Activated CD8-positive, alpha-beta memory T cell treated with anti-CD3 and anti-CD28 coated beads for 24 hours (primary cell): ENCODE data around the gene FBXO33.

Experiments
- DNase-seq: peaks from one replicate; pipeline ENCODE4 v3.0.0-alpha.2; 2020

Gene FBXO33

DNA sequence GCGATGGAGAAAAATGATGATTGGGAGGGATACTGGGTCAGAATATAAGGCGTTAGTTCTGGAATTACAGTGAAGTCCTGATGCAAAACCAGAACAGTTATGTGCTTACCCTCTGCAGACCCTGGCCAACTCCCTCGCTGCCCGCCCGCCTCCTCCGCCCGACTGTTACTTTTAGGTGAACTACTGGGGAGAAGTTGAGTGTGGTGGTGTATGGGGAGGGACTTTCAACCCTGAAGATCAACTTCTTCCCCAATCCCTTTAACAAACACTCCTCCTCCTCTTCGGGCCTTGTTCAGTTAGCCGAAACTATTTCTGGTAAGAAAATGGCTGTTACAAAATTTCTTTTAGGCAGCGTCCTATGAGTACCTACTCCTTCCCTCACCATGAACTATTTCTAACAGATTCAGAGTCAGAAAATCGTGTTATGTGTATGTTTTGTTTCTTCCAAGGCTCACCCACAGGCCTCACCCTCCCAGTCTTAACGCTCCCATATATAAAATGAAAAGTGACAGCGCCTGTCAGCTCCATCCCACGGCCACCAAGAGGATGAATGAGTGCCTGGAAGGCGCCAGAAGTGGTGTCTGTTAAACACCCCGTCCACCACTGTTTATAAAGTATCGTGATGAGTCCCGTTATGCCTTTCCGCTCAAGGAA is 1.3 kb downstream of the FBXO33 start:
- DNase-seq = no peak

DNA sequence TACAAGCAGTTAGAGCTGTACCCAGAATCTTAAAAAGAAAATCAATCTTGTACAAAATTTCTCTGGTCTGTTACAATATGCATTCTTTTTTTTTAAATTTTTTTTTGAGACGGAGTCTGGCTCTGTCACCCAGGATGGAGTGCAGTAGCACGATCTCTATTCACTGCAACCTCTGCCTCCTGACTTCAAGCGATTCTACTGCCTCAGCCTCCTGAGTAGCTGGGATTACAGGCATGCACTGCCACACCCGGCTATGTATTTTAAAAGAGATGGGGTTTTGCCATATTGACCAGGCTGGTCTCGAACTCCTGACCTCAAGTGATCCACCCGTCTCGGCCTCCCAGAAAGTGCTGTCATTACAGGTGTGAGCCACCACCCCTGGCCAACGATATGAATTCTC is 4.1 kb downstream of the FBXO33 start:
- DNase-seq = no peak

DNA sequence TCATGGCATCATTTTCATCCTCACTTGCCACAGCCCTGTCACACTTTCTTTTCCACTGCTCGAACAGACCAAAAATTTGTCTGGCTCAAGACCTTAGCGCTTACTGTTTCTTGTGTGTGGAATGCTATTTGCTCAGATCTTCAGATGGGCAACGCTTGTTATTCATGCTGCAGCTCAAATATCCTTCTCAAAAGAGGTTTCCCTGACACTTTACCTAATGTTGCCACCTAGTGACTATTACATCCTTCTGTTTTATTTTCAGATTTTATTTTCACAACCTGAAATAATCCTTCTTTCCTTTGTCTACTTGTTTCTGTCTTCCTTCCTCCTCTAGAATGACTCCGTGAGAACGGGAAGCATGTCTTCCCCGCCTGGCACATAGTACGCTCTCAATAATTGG is 5.6 kb downstream of the FBXO33 start:
- DNase-seq = no peak

DNA sequence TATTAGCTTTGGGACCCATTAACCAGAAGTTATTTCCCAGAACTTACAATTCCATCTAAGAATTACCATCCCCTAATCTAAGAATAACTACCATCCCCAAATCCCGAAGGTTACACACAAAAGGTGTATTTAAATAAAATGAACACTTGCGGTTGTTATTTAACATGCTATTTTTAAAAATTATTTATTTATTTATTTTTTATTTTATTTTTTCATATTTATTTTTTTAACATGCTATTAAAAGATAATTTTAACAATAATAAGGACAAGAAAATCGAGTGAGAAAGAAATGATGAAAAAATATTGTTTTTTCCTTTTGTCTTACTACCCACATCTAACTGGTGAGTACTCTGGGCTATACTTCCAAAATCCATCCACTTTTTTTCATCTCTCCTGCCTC is 6.3 kb downstream of the FBXO33 start:
- no peak for DNase-seq

DNA sequence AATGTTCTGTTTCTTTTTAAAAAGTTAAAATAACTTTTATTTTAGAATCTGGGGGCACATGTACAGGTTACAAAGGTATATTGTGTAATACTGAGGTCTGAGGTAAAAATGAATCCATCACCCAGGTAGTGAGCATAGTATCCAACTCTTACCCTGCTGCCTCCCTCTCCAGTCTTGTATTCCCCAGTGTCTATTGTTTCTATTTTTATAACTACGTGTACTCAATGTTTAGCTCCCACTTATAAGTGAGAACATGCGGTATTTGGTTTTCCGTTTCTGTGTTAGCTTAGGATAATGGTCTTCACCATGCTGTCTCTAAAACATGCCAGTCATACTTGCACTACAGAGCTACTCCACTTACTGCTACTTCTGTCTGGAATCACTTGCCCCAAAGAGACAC is 8.4 kb downstream of the FBXO33 start:
- no peak for DNase-seq

DNA sequence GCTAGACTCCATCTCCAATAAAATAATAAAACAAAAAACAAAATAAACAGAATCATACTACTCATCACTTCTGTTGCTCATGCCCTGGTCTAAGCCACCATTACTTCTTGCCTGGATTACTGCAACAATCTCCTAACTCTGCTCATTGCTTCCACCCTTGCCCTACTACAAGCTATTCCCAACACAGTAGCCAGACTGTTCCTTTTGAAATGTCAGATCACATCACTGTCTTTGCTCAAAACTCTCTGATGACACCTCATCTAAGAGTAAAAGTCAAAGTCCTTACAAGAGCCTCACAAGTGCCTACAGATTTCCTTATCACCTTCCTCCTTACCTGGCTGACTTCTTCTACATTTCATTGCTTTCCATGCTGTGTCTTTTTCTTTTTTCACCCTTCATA is 10.0 kb downstream of the FBXO33 start:
- no peak for DNase-seq

DNA sequence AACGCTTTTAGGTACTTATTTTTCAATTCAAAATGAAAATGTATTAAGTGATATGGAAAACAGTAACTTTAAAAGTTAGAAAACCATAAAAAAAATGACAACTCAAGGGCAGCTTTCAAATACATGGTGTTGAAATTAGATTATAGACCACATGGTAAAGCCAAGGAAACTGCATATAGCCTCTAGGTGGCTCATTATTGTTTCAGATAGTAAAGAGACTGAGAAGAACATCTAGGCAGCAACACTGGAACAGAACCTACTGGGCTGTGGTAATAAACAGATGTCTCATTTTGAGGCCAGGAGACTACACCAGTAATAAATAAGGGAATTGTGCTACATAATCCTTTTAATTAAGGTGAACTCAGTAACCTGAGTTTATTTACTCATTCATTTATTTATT is 13.0 kb downstream of the FBXO33 start:
- no peak for DNase-seq

DNA sequence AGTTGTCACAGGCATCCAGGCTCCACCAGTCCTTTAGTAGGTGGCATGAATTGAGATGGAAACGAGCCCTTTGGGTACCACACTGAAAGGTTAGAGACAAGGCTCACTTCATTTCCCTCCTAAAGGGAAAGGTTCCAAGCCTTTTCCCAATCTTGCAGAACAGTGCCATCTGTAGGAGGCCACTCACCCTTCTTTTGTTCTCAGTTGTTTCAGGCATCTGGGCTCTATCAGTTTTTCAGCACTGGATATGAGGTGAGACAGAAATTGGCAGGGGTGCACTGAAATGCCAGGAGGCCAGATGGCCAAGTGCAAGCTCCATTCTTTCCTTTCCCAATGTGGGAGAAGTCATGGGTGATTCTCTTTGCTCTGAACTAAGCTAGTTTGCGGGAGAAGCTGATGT is 15.2 kb downstream of the FBXO33 start:
- DNase-seq = no peak

DNA sequence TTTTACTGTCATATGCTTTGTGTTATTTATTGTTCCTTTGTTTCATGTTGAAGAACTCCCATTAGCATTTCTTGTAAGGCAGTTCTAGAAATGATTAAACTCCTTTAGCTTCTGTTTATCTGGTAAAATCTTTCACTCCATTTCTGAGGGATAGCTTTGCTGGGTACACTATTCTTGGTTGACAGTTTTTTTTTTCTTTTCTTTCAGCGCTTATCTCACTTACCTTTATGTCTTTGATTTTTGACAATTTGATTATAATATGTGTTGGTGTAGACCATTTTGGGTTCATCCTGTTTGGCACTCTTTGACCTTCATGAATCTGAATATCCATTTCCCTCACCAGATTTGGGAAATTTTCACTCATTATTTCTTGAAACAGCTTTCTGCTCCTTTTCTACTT is 16.2 kb downstream of the FBXO33 start:
- no peak for DNase-seq

DNA sequence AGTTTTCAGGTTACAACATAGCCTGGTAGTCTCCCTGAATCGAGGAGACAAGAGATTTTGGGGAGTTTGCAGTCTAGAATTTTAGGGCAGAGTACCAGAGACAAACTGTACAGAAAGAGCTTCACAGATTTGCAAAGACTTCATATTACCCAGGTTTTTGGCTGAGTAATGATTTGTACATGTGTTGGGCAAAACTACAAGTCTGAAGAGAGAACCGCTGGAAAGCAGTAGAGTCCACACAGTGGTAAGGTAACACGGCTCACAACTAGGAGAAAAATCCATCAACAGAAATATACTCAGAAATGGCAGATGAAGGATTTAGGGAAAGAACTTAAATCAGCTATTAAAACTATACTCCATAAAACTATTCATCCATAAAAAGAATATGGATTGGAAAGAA is 25.7 kb downstream of the FBXO33 start:
- no peak for DNase-seq

DNA sequence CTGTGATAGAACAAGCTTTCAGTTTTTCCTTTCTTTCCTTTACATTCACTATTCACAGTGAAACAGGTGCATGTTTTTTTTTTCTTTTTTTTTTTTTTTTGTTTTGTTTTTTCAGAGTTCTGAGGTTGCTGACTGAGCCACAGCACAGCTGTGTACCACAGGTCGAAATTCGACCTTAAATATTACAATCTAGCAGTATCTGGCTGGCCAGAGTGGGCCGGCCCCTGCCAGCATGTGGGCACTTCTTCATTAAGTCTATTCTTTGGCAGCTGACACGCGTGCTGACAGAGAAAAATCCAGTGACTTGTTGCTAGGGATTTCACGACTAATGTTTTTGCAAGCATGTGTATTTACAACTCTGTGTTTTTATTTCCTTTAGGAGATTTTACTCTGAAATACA is 33.9 kb downstream of the FBXO33 start:
- no peak for DNase-seq

DNA sequence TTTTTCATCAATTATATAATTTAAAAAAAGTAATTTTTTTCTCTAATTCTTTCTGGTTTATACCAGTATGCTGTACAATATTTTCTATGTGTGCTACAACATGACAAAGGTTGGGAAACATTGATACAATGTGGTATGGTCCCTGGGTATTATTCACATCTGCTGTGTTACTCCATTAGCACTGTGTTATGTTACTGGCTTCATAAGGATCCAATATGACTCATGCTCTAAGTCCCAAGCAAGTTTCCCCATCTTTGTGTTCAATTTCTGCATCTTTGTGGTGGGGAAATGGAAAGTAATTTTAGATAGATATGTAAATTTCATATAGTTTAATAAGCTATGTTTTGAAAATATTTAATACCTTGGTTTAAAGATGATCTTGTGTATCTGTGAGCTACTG is 35.8 kb downstream of the FBXO33 start:
- DNase-seq = no peak

DNA sequence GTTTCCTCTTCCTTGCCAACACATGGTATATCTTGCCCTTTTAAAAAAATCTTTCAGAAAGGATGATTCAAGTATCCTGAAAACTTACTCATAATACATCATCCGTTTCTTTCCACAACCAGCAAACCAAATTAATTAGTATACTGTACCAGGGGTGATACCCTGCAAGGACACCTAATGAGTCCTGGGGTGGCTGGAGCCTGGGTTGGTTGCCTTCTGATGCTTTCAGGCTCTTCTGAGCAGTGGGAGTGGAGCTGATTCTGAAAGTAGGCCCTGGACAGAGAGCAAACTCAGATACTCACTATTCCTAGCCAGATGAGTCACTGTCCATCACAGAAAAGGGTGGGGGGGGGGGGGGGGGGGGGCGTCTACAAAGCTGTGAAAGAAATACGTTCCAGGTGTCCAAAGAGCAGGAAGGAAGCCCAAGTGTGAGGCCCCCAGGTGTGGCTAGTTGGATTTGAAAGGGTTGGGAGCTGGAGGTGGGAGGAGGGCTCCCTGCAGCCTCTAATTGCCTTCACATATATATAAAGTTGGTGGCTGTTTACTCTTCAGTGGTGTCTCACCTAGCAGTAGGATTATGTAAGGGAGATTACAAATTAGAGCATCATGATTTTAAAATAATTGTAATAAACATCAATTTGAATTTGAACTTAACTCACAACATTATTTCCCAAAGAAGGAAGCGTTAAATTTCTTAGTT is 36.5 kb downstream of the FBXO33 start:
- DNase-seq = no peak

DNA sequence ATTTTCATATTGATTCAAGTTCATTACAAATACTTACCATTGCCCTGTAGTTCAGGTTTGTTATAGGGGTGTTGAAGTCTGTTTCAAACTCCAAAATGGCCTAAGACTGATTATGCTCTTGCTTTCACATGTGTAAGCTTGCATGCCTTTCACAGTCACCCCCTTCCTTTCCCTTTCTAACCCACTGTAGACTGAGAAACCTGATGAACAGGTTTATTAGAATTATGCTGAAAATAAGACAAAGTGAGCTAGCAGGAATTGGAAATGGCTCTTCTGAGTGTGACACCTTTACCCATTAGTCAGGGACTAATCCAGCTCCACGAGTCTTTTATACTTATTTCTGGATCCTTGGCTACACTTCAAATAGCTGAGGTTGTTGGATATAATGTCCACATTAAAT is 38.9 kb downstream of the FBXO33 start:
- DNase-seq = no peak

DNA sequence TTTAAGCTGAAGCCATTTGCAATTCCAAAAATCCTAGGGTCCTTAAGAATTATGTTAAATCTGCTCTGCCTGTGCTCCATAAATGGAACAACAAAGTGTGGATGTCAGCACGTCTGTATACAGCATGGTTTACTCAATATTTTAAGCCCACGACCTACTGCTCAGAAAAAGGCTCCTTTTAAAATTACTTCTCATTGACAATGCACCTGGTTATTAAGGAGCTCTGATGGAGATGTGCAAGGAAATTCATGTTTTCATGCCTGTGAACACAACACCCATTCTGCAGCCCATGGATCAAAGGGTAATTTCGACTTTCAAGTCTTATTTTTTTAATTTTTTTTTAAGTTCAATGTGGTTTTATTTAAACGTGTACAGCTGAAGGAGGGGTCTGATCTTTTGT is 48.1 kb downstream of the FBXO33 start:
- DNase-seq = no peak

DNA sequence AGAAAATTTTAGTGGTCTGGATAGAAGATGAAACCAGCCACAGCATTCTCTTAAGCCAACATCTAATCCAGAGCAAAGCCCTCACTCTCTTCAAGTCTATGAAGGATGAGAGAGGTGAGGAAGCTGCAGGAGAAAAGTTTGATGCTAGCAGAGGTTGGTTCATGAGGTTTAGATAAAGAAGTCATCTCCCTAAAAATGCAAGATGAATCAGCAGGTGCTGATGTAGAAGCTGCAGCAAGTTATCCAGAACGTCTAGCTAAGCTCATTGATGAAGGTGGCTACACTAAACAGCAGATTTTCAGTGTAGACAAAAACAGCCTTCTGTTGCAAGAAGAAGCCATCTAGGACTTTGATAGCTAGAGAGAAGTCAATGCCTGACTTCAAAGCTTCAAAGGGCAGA is 48.5 kb downstream of the FBXO33 start:
- no peak for DNase-seq

DNA sequence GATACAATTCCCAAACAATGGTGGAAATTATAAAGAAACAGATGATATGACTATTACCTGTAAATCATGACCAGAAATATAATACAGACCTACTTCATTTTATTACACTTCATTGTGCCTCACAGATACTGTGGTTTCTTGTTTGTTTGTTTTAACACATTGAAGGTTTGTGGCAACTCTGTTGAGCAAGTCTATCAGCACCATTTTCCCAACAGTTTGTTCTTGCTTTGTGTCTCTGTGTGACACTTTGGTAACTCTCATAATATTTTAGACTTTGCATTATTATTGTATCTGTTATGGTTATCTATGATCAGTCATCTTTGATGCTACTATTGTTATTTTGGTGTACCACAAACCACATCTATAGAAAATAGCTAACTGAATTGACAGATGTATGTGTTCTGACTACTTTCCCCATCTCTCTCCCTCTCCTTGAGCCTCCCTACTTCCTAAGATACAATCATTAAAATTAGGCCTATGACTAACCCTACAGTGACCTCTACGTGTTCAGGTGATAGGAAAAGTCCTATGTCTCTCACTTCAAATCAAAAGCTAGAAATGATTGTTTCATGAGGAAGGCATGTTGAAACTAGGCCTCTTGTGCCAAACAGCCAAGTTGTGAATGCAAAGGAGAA is 49.1 kb downstream of the FBXO33 start:
- no peak for DNase-seq

DNA sequence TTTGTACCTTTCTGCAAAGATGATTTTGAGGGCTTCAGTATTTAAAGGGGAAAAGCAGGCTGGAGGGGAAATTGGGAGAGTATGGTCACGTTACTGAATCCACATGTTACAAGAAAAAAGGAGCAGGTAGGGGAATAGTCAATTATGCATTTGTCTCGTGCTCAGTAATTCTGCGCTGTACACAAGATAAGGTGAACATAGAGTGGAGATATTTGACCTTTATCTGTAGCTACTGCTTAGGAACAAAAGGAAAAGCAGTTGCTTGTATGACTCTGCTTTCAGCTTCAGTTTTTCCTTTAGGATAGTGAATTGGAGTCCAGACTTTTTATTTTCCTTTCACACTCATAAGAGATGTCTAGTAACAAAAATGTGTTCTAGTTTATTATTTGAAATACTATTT is 49.8 kb downstream of the FBXO33 start:
- no peak for DNase-seq

DNA sequence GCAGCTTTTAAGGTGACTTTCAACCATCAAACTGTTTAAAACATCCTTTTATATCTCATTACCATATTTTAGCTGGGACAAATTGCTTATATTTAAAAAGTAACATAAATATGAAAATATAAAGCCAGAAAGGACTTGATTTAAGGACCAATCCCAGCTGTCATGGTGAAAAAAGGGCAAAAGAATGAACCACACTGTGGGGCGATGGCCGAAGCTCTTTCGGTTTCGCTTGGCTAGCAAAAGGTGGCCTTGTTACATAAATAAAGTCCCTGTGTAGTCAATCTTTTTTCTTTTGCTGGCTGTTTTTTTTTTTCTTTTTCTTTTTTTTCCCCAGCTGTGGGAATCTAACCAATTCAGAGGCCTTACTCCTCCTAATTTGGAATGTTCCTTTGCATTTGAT is 50.9 kb downstream of the FBXO33 start:
- DNase-seq = no peak

DNA sequence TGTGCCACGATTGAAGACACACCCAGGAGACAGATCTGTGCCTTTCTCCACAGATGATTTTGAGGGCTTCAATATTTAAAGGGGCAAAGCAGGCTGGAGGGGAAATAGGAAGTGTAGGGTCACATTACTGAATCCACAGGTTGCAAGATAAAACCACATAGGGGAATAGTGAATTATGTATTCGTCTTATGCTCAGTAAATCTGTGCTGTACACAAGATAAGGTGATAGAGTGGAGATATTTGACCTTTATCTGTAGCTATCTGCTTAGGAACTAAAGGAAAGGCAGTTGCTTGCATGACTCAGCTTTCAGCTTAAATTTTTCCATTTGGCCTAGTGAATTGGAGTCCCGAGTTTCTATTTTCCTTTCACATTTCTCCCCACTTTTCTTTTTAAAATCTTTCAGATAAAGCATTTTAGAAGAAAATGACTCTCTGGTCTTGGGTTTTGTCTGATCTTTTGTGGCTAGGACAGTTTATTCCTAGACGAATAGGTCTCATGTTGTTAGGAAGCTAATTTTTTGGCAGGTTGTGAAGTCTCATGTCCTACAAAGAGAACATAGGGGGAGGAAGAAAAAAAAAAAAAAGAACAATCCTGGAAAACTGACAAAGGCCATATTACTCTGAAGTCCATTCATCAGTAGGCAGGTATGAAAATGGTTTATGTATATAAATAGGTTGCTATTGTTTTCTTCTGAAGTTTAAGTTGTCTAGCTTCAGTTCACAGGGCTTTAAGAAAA is 55.4 kb downstream of the FBXO33 start:
- no peak for DNase-seq

DNA sequence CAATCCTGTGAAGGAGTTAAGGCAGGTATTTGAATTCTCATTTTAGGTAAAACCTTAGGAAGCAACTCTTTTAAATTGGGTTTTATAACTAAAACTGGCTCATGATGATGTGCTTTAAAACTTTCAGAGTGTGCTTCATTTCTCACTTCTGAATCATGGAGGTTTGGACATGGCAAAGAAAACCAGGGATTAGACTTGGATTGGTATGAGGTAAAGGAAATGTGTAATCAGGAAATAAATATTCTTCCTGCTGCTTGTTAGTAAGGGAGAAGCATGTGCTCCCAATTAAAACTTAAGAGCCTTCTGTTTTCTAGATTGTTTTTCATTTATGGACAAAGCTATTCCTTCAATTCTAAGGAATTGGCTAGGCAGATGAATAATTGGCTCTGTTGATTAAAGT is 57.4 kb downstream of the FBXO33 start:
- DNase-seq = no peak

DNA sequence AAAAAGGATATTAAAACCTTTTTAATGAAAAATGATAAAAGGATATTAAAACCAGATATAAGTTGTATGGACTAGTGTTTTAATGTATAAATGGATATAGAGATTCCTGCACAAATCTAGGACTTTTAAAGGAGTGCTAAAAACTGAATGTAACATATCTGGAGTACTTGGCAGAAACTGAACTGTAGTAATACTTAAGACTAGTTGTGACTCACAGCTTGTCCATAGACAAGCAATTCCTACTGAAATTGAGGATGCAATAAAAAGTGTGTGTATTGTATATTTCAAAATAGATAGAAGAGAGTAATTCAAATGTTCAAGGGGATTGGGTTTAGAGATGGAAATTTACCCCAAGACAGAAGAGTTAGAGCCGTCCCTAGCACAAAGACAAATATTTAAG is 59.6 kb downstream of the FBXO33 start:
- DNase-seq = no peak

DNA sequence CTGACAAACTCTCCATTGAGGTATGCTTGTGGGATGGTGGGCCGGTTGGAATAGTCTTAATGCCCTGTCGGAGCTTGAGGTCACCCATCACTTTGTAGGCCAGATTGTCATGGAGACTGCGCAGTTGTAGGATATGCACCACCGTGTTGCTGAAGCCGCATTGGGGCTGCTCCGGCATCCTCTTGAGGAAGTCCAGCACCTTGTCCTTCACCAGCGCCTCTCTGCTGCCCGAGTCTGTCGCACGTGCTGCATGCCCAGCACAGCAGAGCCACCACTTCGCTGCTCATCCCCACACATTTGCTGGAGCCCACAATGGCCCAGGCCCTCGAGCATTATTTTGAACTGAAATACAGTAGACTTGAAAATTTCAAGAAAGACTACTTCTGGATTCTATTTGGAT is 61.8 kb downstream of the FBXO33 start:
- DNase-seq = no peak

DNA sequence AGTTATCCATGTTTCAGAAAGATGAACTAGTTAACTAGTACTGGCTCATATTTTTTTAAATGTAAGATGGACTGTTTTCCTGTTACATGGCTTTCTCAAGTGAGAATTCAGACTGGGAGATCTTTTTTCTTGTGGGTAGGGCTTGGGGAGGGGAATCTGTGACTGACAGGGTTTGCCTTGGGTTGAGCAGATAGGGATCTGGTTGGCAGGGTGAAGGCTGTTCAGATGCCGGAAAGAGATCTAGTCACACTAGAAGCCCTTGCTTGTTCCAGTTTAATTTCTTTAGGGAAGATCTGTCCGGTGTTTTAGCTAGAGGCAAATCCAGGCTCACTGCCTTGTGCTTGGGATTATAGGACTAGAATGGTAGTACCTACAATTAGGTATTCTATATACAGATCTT is 63.2 kb downstream of the FBXO33 start:
- no peak for DNase-seq
